ENCODE measurements around the gene GAS6.
"Not testable (repeated sequence)": the region's sequence is repeated elsewhere in the genome, so short reads cannot be mapped to it uniquely, and the experiment has no call there.

Gene GAS6

GRCh38 chr13:113833111-113833830 is 30.6 kb downstream of the GAS6 start:
- no peak for DNase-seq (ENCODE audit: extremely low spot score)
- POLR2A ChIA-PET: no interaction called here
- CTCF ChIA-PET: no interaction called here
- TF ChIP-seq ELF4 (IDR thresholded peaks at IDR 0.05) (no peak), NFRKB (IDR thresholded peaks at IDR 0.05) (no peak), SP1 (IDR thresholded peaks at IDR 0.05) (no peak), L3MBTL2 (conservative IDR thresholded peaks at IDR 0.05) (no peak), FOXK2 (IDR thresholded peaks at IDR 0.05) (no peak), FOXA1 (IDR thresholded peaks at IDR 0.05) (no peak), LEF1 (IDR thresholded peaks at IDR 0.05; ENCODE audit: borderline replicate concordance) (no peak), PKNOX1 (IDR thresholded peaks at IDR 0.05) (no peak), HDGF (IDR thresholded peaks at IDR 0.05; ENCODE audit: borderline replicate concordance) (no peak), CTBP1 (IDR thresholded peaks at IDR 0.05; ENCODE audit: borderline replicate concordance) (no peak), BHLHE40 (IDR thresholded peaks at IDR 0.05; ENCODE audit: borderline replicate concordance) (no peak), FOXM1 (IDR thresholded peaks at IDR 0.05; ENCODE audit: borderline replicate concordance) (no peak), TARDBP (IDR thresholded peaks at IDR 0.05) (no peak), SUZ12 (IDR thresholded peaks at IDR 0.05) (no peak), ARNT (IDR thresholded peaks at IDR 0.05) (no peak), ZNF384 (IDR thresholded peaks at IDR 0.05) (no peak)

GRCh38 chr13:113832631-113833030 is 31.2 kb downstream of the GAS6 start:
- ChIA-PET CTCF (no interaction called here), POLR2A (no interaction called here)
- TF ChIP-seq L3MBTL2 (conservative IDR thresholded peaks at IDR 0.05) (no peak), TARDBP (IDR thresholded peaks at IDR 0.05) (no peak), CTBP1 (IDR thresholded peaks at IDR 0.05; ENCODE audit: borderline replicate concordance) (no peak), ZNF384 (IDR thresholded peaks at IDR 0.05) (no peak), LEF1 (IDR thresholded peaks at IDR 0.05; ENCODE audit: borderline replicate concordance) (no peak)

GRCh38 chr13:113832205-113832604 is 31.7 kb downstream of the GAS6 start:
- ChIA-PET CTCF (no interaction called here), POLR2A (no interaction called here)
- DNase-seq (ENCODE audit: extremely low spot score): no peak
- TF ChIP-seq BHLHE40 (IDR thresholded peaks at IDR 0.05; ENCODE audit: borderline replicate concordance): no peak
- no peak for TF ChIP-seq FOXK2 (IDR thresholded peaks at IDR 0.05)

More at GRCh38 chr13:113832631-113833030, 31.2 kb downstream of the GAS6 start:
- no peak for DNase-seq (ENCODE audit: extremely low spot score)

- no peak for DNase-seq (ENCODE audit: extremely low spot score)
- POLR2A ChIA-PET: no interaction called here
- CTCF ChIA-PET: no interaction called here
- TF ChIP-seq LEF1 (IDR thresholded peaks at IDR 0.05; ENCODE audit: borderline replicate concordance): no peak
- TF ChIP-seq SUZ12 (IDR thresholded peaks at IDR 0.05): no peak
- no peak for TF ChIP-seq FOXM1 (IDR thresholded peaks at IDR 0.05; ENCODE audit: borderline replicate concordance)
- no peak for TF ChIP-seq PKNOX1 (IDR thresholded peaks at IDR 0.05)
- TF ChIP-seq NFRKB (IDR thresholded peaks at IDR 0.05): no peak
- TF ChIP-seq CTBP1 (IDR thresholded peaks at IDR 0.05; ENCODE audit: borderline replicate concordance): no peak
- no peak for TF ChIP-seq ARNT (IDR thresholded peaks at IDR 0.05)
- TF ChIP-seq SP1 (IDR thresholded peaks at IDR 0.05): no peak
- TF ChIP-seq FOXA1 (IDR thresholded peaks at IDR 0.05): no peak
- no peak for TF ChIP-seq ZNF384 (IDR thresholded peaks at IDR 0.05)
- no peak for TF ChIP-seq L3MBTL2 (conservative IDR thresholded peaks at IDR 0.05)
- no peak for TF ChIP-seq TARDBP (IDR thresholded peaks at IDR 0.05)
- TF ChIP-seq FOXK2 (IDR thresholded peaks at IDR 0.05): no peak
- TF ChIP-seq BHLHE40 (IDR thresholded peaks at IDR 0.05; ENCODE audit: borderline replicate concordance): no peak
- no peak for TF ChIP-seq ELF4 (IDR thresholded peaks at IDR 0.05)
Observed at GRCh38 chr13:113831061-113831460, 32.8 kb downstream of the GAS6 start.

GRCh38 chr13:113830426-113830950 is 33.4 kb downstream of the GAS6 start:
- POLR2A ChIA-PET; DNase-seq (ENCODE audit: extremely low spot score); CTCF ChIA-PET: not testable (repeated sequence)

GRCh38 chr13:113828282-113828825 is 35.5 kb downstream of the GAS6 start:
- CTCF ChIA-PET: no interaction called here
- TF ChIP-seq PKNOX1 (IDR thresholded peaks at IDR 0.05) (no peak), L3MBTL2 (conservative IDR thresholded peaks at IDR 0.05) (no peak), SUZ12 (IDR thresholded peaks at IDR 0.05) (no peak), LEF1 (IDR thresholded peaks at IDR 0.05; ENCODE audit: borderline replicate concordance) (no peak), FOXM1 (IDR thresholded peaks at IDR 0.05; ENCODE audit: borderline replicate concordance) (no peak), ARNT (IDR thresholded peaks at IDR 0.05) (no peak), TARDBP (IDR thresholded peaks at IDR 0.05) (no peak), NFRKB (IDR thresholded peaks at IDR 0.05) (no peak), CTBP1 (IDR thresholded peaks at IDR 0.05; ENCODE audit: borderline replicate concordance) (no peak), SP1 (IDR thresholded peaks at IDR 0.05) (no peak), ELF4 (IDR thresholded peaks at IDR 0.05) (no peak), BHLHE40 (IDR thresholded peaks at IDR 0.05; ENCODE audit: borderline replicate concordance) (no peak), HDGF (IDR thresholded peaks at IDR 0.05; ENCODE audit: borderline replicate concordance) (no peak), FOXA1 (IDR thresholded peaks at IDR 0.05) (no peak), ZNF384 (IDR thresholded peaks at IDR 0.05) (no peak), FOXK2 (IDR thresholded peaks at IDR 0.05) (no peak)
- no peak for DNase-seq (ENCODE audit: extremely low spot score)
- POLR2A ChIA-PET: no interaction called here
